GM21723 (cell line): ENCODE measurements around the gene GAL3ST1.
A peak's percentile ranks its signal among the peaks of the same experiment; 100 is the strongest.
"Not testable (repeated sequence)": the region's sequence is repeated elsewhere in the genome, so short reads cannot be mapped to it uniquely, and the experiment has no call there.

ENCODE experiments used
- ATAC-seq: cut with Tn5 transposase; IDR thresholded peaks from one replicate; pipeline ENCODE4 v1.9.1; 2021; ENCODE audit warnings: mild to moderate bottlenecking, moderate library complexity; ENCODE audit not compliant: unreplicated experiment

The GAL3ST1 gene

GRCh38 chr22:30574095-30574981, at the start of gene GAL3ST1:
Gene GAL3ST1, minus strand, starts transcription at chr22:30574665. Its CDS starts 17,273 bp downstream, at chr22:30557392.
- ATAC-seq: no peak

- ATAC-seq: not testable (repeated sequence)
These were observed 45.4 kb upstream of the GAL3ST1 start for GRCh38 chr22:30619909-30620308.

- ATAC-seq: no peak
These were observed 43.4 kb upstream of the GAL3ST1 start for GRCh38 chr22:30617819-30618218.

GRCh38 chr22:30615543-30615954, 41.1 kb upstream of the GAL3ST1 start:
- ATAC-seq: no peak

- no peak for ATAC-seq
These were observed 40.4 kb upstream of the GAL3ST1 start for GRCh38 chr22:30614879-30615278.

- no peak for ATAC-seq
These were observed 39.8 kb upstream of the GAL3ST1 start for GRCh38 chr22:30614268-30614667.

- ATAC-seq: no peak
These were observed 38.3 kb upstream of the GAL3ST1 start for GRCh38 chr22:30612789-30613188.

- ATAC-seq: no peak
These were observed 36.7 kb upstream of the GAL3ST1 start for GRCh38 chr22:30611197-30611596.

GRCh38 chr22:30610299-30610698, 35.8 kb upstream of the GAL3ST1 start:
- no peak for ATAC-seq

GRCh38 chr22:30609260-30610185, 35.1 kb upstream of the GAL3ST1 start:
- ATAC-seq: peak; percentile 40

- ATAC-seq: no peak
These were observed 33.5 kb upstream of the GAL3ST1 start for GRCh38 chr22:30607939-30608338.

- ATAC-seq: no peak
These were observed 33.0 kb upstream of the GAL3ST1 start for GRCh38 chr22:30607300-30607930.

GRCh38 chr22:30606455-30607299, 32.2 kb upstream of the GAL3ST1 start, which contains the start of gene TCN2:
Gene TCN2, plus strand, starts transcription at chr22:30607174. Its CDS starts 158 bp downstream, at chr22:30607332.
- peak; percentile 52 for ATAC-seq

GRCh38 chr22:30605449-30606110, 31.1 kb upstream of the GAL3ST1 start:
- ATAC-seq: no peak

GRCh38 chr22:30604723-30605122, 30.3 kb upstream of the GAL3ST1 start:
- ATAC-seq: no peak

GRCh38 chr22:30603801-30604200, 29.3 kb upstream of the GAL3ST1 start:
- ATAC-seq: no peak

- ATAC-seq: no peak
These were observed 27.6 kb upstream of the GAL3ST1 start for GRCh38 chr22:30602049-30602448.

GRCh38 chr22:30601464-30601863, 27.0 kb upstream of the GAL3ST1 start:
- no peak for ATAC-seq

GRCh38 chr22:30600921-30601320, 26.5 kb upstream of the GAL3ST1 start:
- ATAC-seq: no peak

GRCh38 chr22:30598986-30599385, 24.5 kb upstream of the GAL3ST1 start:
- no peak for ATAC-seq
